ENCODE measurements around the gene CDK15.

- no peak for TF ChIP-seq CTCF (IDR thresholded peaks at IDR 0.05)
- no peak for TF ChIP-seq POLR2A (IDR thresholded peaks at IDR 0.05)
Measured at GRCh38 chr2:201777043-201777442, 29.3 kb upstream of the CDK15 start.
